Activated CD8-positive, alpha-beta memory T cell treated with anti-CD3 and anti-CD28 coated beads, Interleukin-2, amount 50 U/mL, for 1 hour (primary cell): ENCODE data around the gene TMEM212.

Source experiments
- DNase-seq: peaks from one replicate; pipeline ENCODE4 v3.0.0-alpha.2; 2020; ENCODE audit errors: extremely low read depth

Gene TMEM212

GRCh38 chr3:171834461-171834801 is 8.7 kb upstream of the TMEM212 start:
- no peak for DNase-seq

- DNase-seq: no peak
Observed at GRCh38 chr3:171835116-171835515, 8.0 kb upstream of the TMEM212 start.

GRCh38 chr3:171835613-171836012 is 7.5 kb upstream of the TMEM212 start:
- no peak for DNase-seq

GRCh38 chr3:171836855-171837254 is 6.3 kb upstream of the TMEM212 start:
- no peak for DNase-seq

GRCh38 chr3:171837698-171838097 is 5.5 kb upstream of the TMEM212 start:
- no peak for DNase-seq

GRCh38 chr3:171838218-171838720 is 4.9 kb upstream of the TMEM212 start:
- no peak for DNase-seq

DNA sequence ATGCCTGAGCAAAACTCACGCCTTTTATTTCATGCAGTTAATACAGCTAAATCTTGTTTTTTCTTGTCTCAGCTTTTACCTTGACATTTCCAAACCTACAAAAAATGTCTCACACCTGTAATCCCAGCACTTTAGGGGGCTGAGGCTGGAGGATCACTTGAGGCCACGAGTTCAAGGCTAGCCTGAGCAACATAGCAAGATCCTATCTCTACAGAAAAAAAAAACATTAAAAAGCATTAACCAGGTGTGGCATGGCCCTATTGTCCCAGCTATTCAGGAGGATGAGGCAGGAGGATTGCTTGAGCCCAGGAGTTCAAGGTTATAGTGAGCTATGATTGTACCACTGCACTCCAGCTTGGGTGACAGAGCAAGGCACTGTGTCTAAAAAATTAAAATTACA is 3.9 kb upstream of the TMEM212 start:
- no peak for DNase-seq

DNA sequence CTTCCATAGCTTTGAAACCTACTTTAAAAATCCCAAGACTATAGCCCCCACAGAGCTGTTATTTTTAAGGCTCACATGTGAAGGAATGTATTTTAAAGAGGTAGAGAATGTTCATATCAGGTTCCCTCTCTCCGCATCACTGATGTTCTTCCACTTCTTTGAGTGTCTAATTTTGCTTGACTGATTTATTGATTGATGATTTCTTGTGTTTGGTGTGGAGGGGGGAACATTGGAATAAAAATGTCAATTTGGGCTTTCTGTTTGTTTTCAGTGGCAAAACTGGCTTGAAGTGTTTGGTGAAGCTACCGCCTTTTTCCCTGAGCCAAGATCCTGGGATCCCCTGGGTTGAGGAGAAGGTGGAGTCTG is 2.7 kb upstream of the TMEM212 start:
- DNase-seq: no peak

DNA sequence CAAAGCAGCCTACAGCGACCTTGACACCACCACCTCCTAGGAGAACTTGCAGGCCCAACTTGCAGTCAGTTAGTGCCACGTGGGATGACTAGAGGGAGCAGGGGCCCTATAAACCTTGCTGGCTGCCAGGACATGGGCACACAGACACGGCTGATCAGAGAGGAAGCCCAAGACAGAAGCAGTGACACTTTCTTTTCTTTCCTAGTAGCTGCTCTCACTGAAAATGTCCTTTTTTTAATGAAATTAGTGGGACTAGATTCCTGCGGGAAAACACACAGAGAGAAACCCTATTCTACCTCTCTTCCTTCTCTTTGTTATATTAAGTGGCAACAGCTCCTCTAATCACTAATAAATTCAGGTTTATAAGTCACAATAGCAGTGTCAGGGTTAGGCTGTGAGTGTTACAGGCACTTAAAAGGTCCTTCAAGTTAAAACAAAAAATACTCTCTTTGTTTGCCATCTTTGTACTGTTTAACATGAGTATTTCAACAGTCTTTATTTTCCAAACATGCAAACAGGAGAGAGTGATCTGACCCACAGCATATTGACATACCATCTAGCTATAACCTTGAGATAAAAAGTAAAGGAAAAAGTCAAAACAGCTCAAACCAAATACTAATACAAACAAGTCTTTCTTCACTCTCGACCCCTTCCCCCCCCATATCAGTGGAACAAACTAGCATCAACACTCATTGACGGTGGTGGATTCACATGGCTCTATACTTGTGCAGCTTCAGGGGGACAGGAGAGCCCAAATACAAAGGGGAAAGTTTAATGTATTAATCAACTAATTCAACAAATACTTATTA is 2.1 kb upstream of the TMEM212 start:
- DNase-seq: no peak

DNA sequence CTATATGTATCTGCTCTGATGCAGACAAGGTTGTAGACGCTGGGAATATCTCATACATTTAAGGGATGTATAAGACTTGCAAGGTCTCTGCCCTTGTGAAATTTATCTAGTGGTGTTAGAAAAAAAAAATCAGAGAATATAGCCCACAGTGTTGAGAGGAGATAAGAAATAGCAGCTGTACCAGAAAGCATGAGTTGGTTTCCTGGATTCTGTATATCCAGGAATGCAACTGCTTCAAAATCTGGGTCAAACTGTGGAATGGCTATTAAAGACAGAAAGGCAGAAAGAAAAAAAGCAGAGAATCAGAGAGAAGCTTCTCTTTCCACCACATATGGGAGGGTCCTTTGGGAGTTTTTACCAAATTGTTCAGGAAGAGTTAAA is 1.5 kb upstream of the TMEM212 start:
- no peak for DNase-seq

DNA sequence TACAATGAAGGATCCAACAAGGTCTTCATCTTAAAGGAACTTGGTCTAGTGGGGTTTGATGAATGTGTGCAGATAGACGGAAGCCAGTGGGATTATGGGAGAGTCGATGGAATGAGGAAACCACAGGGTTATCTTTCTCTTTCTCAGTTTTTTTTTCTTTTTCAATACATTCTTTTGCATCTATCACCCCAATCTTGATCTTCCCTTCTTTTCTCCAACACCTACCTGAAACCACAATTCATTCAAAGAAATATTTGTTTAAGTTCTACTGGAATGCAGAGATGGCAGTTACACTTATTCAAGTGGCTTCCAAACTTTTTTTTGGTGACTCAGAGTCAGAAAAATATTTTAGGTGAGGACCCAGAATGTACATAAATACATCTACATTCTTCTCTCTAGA is 1.7 kb downstream of the TMEM212 start:
- no peak for DNase-seq

DNA sequence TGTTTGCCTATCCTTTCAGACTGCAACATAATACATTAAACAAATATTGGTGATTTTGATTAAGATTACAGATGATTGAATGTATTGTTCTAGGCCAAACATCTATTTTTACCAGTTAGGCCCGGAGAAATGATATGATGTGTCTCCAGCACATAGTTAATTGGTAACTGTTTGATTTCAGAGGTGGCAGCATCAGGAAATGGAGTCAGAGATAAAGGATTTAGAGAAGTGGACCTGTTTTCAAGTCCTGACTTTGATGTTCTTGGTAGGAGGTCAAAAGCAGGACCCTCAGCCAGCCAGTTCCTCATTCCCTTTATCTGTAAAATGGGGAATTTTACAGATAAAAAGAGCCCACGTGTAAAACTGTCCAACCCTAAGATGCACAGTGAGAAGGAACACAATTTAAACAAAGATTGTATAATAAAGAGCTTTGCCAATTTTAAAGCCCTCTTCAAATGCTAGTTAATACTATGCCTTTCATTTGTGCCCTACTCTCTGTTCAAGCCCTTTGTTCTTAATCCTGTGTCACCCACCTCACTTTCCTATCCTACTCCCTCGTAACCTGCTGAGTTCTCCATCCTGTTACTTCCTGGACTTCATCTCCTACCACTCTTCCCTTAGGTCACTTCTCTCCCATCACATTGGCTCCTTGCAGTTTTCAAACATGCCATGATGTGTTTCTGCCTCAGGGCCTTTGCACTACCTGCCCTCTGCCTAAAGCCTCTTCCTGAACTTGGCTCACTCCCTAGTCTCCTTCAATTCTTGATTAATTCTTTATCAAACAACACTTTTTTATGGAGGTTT is 2.5 kb downstream of the TMEM212 start:
- DNase-seq: no peak

- no peak for DNase-seq
Observed at GRCh38 chr3:171846597-171846996, 3.4 kb downstream of the TMEM212 start.

GRCh38 chr3:171847133-171847532 is 4.0 kb downstream of the TMEM212 start:
- no peak for DNase-seq

GRCh38 chr3:171847595-171848259 is 4.6 kb downstream of the TMEM212 start:
- no peak for DNase-seq

GRCh38 chr3:171849617-171850319 is 6.6 kb downstream of the TMEM212 start:
- DNase-seq: no peak

- DNase-seq: no peak
Observed at GRCh38 chr3:171850320-171850959, 7.3 kb downstream of the TMEM212 start.

GRCh38 chr3:171850960-171851659 is 8.0 kb downstream of the TMEM212 start:
- DNase-seq: no peak

GRCh38 chr3:171851660-171852058 is 8.5 kb downstream of the TMEM212 start:
- DNase-seq: no peak

GRCh38 chr3:171854649-171855305 is 11.6 kb downstream of the TMEM212 start:
- no peak for DNase-seq
